Lower leg skin (tissue), 3 donors: ENCODE measurements around the gene SSRP1.

Experiments used
- POLR2A ChIP-seq, 2 donors: fragments of 450-650 bp; IDR thresholded peaks; one replicate each; pipeline ENCODE4 v1.6.1; 2016 to 2017; ENCODE audit warnings: antibody characterized with exemption in 2 of 2, mild to moderate bottlenecking in 1 of 2, moderate library complexity in 1 of 2
- TF ChIP-seq, protein P1 (sequence below), 3 donors: fragments of 450-650 bp; IDR thresholded peaks; one replicate each; pipeline ENCODE4 v1.5.1; 2016; ENCODE audit warnings: antibody characterized with exemption in 3 of 3, mild to moderate bottlenecking in 3 of 3, moderate library complexity in 2 of 3

DNA sequence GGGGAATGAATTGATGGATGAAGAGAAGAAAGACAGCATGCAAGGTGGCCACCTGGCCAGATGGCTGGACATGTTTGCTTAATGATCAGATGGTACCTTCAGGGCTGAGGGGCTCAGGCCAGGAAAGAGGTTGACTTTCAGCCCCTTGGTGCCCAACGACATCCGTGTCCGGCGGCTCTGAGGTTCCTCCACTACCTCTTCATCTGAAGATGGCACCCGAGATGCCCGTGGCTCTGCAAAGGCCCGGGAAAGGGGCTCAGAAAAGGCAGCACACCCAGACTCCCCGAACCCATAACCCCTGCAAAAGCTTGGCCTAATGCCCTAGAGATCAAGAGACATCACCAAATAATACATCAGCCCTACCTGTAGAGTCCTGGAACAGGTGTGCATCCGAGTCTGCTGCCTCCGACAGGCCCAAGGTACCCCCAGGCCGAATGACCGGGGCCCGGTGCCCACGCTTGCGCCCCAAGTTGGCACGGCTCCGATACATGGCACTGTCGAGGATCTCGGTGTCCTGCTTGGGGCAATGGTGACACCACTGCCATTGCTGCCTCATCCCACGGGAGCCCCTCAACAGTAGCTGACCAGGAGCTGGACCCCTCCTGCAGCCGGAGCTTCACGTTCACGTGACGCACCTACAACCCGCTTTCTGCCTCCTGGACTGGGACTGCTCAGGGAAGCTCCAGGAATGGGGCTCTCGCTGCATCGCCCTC, 33.8 kb downstream of the SSRP1 start:
- TF ChIP-seq, protein P1, sequence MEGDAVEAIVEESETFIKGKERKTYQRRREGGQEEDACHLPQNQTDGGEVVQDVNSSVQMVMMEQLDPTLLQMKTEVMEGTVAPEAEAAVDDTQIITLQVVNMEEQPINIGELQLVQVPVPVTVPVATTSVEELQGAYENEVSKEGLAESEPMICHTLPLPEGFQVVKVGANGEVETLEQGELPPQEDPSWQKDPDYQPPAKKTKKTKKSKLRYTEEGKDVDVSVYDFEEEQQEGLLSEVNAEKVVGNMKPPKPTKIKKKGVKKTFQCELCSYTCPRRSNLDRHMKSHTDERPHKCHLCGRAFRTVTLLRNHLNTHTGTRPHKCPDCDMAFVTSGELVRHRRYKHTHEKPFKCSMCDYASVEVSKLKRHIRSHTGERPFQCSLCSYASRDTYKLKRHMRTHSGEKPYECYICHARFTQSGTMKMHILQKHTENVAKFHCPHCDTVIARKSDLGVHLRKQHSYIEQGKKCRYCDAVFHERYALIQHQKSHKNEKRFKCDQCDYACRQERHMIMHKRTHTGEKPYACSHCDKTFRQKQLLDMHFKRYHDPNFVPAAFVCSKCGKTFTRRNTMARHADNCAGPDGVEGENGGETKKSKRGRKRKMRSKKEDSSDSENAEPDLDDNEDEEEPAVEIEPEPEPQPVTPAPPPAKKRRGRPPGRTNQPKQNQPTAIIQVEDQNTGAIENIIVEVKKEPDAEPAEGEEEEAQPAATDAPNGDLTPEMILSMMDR (IDR thresholded peaks at IDR 0.05) = no peak
- no peak for TF ChIP-seq POLR2A (IDR thresholded peaks at IDR 0.05)
